Measurements from ENCODE around the gene SLC25A27.

SLC25A27 gene

DNA sequence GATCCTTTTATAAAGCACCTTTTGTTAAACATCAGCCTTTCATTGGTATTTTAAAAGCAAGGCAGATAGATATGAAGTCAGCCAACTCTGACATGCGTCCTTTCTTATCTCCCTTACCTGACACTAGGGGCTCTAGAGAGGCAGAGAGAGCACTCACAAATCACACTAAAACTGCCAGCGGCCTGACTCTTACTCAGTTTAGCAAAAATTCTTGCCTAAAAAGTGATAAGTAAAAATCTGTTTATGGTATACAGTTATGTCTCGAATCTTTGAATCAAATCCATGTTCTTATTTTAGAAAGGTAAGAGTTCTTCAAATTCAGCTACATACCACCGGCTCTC lies 24.5 kb downstream of the SLC25A27 start:
- TF ChIP-seq TAF1 (IDR thresholded peaks at IDR 0.05; ENCODE audit: borderline replicate concordance, insufficient read depth, low read length) (no peak), SIN3A (IDR thresholded peaks at IDR 0.05; ENCODE audit: borderline replicate concordance, insufficient read depth, low read length) (no peak), REST (IDR thresholded peaks at IDR 0.05; ENCODE audit: insufficient read depth in 1 of 2, low read depth in 2 of 2, low read length in 2 of 2) (no peak), FOXP2 (optimal IDR thresholded peaks at IDR 0.05; ENCODE audit: borderline replicate concordance, extremely low read depth, extremely low read length, insufficient read depth) (no peak), POLR2AphosphoS5 (IDR thresholded peaks at IDR 0.05; ENCODE audit: low read depth, low read length) (no peak)

DNA sequence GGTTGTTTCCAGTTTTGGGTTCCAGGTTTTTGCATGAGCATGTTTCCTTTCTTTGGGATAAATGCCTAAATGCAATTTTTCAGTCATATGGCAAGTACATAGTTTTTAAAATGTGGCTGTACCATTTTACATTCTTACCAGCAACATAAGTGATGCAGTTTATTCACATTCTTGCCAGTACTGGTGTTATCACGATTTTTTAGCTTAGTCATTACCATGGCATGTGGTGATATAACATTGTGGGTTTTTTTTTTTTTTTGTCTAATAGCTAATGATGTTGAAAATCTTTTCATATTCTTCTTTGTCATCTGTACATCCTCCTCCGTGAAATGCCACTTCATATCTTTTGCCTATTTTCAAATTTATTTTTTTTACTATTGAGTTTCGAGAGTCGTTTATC lies 32.0 kb downstream of the SLC25A27 start:
- TF ChIP-seq TAF1 (IDR thresholded peaks at IDR 0.05; ENCODE audit: borderline replicate concordance, insufficient read depth, low read length) (no peak), FOXP2 (optimal IDR thresholded peaks at IDR 0.05; ENCODE audit: borderline replicate concordance, extremely low read depth, extremely low read length, insufficient read depth) (no peak), REST (IDR thresholded peaks at IDR 0.05; ENCODE audit: insufficient read depth in 1 of 2, low read depth in 2 of 2, low read length in 2 of 2) (no peak), POLR2AphosphoS5 (IDR thresholded peaks at IDR 0.05; ENCODE audit: low read depth, low read length) (no peak), SIN3A (IDR thresholded peaks at IDR 0.05; ENCODE audit: borderline replicate concordance, insufficient read depth, low read length) (no peak)

- TF ChIP-seq REST (IDR thresholded peaks at IDR 0.05; ENCODE audit: insufficient read depth in 1 of 2, low read depth in 2 of 2, low read length in 2 of 2) = no peak
- TF ChIP-seq SIN3A (IDR thresholded peaks at IDR 0.05; ENCODE audit: borderline replicate concordance, insufficient read depth, low read length) = no peak
- TF ChIP-seq FOXP2 (optimal IDR thresholded peaks at IDR 0.05; ENCODE audit: borderline replicate concordance, extremely low read depth, extremely low read length, insufficient read depth) = no peak
- no peak for TF ChIP-seq POLR2AphosphoS5 (IDR thresholded peaks at IDR 0.05; ENCODE audit: low read depth, low read length)
- no peak for TF ChIP-seq TAF1 (IDR thresholded peaks at IDR 0.05; ENCODE audit: borderline replicate concordance, insufficient read depth, low read length)
Measured at GRCh38 chr6:46687619-46688097, 34.9 kb downstream of the SLC25A27 start, which contains the start of gene TDRD6. TSS of gene TDRD6 (plus strand) at chr6:46687885. CDS start at chr6:46688129, 244 bp downstream.

DNA sequence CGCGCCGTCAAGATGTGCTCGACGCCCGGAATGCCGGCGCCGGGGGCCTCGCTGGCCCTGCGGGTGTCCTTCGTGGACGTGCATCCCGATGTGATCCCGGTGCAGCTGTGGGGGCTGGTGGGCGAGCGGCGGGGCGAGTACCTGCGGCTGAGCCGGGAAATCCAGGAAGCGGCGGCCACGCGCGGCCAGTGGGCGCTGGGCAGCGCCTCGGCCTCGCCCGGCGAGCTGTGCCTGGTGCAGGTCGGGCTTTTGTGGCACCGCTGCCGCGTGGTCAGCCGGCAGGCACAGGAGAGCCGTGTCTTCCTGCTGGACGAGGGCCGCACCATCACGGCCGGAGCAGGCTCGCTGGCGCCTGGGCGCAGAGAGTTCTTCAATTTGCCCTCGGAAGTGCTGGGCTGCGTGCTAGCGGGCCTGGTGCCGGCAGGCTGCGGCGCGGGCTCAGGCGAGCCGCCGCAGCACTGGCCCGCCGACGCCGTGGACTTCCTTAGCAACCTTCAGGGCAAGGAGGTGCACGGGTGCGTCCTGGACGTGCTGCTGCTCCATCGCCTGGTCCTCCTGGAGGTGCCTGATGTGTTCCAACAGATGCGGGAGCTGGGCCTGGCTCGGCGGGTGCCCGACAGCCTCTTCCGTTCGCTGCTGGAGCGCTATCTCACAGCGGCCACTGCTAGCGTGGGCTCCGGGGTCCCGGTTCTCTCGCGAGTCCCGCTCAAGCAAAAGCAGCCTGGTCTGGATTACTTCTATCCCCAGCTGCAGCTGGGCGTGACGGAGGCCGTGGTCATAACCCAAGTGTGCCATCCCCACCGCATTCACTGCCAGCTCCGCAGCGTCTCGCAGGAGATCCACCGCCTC lies 35.6 kb downstream of the SLC25A27 start:
- TF ChIP-seq FOXP2 (optimal IDR thresholded peaks at IDR 0.05; ENCODE audit: borderline replicate concordance, extremely low read depth, extremely low read length, insufficient read depth) (no peak), SIN3A (IDR thresholded peaks at IDR 0.05; ENCODE audit: borderline replicate concordance, insufficient read depth, low read length) (no peak), POLR2AphosphoS5 (IDR thresholded peaks at IDR 0.05; ENCODE audit: low read depth, low read length) (no peak), TAF1 (IDR thresholded peaks at IDR 0.05; ENCODE audit: borderline replicate concordance, insufficient read depth, low read length) (no peak), REST (IDR thresholded peaks at IDR 0.05; ENCODE audit: insufficient read depth in 1 of 2, low read depth in 2 of 2, low read length in 2 of 2) (no peak)

Measured in PFSK-1 (cell line).